ENCODE results near the gene WIPF1. TPM values are rescaled to one million over a fixed set of nuclear protein-coding genes. Genes with fewer than 3 reads are reported as not detected.

Gene WIPF1
- polyA plus RNA-seq, 4 donors: 26.7 to 30.8 (median 28.4) TPM

DNA sequence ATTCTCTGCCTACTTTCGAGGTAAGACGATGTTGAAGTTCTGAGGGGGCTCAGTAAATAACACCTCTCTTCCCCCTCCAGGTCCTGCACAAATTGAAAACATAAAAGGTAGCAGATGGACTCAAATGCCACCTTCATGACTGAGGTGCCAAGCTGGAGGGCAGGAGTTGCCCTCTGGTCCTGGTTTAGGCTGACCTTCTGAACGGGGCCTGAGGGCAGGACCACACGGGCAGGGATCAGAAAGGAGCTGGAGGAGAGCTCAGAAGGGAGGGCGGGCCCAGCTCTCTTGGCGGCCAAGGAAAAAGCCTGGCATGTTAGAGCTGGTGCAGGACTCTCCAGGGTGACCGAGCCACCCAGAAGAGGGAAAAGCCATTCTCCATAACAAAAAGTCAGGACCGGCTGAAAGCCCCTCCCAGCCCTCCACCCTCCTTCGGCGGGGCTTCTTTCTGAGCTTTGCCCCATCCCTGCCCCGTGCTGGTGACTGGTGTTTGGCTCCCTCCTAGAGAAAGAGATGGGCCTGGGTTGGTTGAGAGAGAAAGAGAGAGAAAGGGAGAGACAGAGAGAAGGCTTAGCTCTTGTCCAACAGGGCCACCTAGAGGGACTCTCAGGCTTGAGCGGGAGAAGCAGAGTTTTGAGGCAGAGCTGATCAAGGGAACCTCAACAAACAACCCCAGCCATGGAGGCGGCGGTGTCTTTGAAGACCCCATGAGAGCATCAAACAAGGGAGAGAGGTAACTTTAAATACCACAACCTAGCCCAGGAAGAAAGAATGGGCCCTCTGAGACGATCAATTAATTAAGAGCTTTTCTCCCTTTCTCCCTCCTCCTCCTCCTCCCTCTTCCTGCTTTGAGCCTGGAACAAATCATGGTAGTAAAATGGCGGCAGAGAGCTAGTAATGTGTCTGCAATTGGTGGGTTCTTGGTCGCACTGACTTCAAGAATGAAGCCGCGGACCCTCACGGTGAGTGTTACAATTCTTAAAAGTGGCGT, 50.8 kb downstream of the WIPF1 start:
- DNase-seq (ENCODE audit: low read depth in 4 of 4, low spot score in 3 of 4): no peak

GRCh38 chr2:174545240-174545639, 52.4 kb downstream of the WIPF1 start:
- DNase-seq (ENCODE audit: low read depth in 4 of 4, low spot score in 3 of 4): no peak

DNA sequence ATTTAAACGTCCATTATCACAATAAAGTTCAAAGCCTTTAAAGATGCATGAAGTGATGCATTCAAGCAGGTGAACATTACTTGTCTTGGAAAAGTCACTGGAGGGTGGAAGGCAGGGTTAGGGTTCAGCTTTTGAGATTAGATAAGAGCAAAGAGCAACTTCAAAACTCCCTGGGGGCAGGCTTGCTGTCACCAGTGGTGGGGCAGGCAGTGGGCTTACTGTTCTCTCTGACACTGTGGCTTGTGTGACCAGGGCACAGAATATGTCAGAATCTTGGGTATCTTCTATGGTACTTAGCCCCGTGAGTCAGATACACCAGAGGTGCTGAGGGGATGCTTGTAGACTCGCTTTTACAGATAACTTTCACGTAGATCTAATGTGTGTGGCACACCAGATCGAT, 52.8 kb downstream of the WIPF1 start:
- DNase-seq (ENCODE audit: low read depth in 4 of 4, low spot score in 3 of 4): no peak

DNA sequence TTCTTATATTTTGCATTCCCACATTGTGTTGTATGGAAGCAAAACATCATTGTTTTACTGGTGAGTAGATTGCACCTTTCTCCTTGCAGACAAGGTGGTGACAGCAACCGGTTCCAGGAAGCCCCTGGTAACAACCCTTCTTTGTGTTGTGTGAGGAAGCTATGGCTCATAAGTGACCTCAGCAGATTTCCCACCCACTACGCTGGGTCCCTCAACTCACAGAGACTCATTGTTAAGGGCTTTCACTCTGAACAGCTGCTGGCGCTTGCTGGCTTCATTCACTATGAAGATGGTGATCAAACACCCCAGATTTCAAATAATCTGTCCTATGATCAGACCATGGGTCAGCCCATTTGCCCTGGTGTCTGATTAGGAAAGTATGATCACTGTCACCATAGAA, 53.4 kb downstream of the WIPF1 start:
- no peak for DNase-seq (ENCODE audit: low read depth in 4 of 4, low spot score in 3 of 4)

GRCh38 chr2:174540893-174541292, 56.7 kb downstream of the WIPF1 start:
- DNase-seq (ENCODE audit: low read depth in 4 of 4, low spot score in 3 of 4): no peak

DNA sequence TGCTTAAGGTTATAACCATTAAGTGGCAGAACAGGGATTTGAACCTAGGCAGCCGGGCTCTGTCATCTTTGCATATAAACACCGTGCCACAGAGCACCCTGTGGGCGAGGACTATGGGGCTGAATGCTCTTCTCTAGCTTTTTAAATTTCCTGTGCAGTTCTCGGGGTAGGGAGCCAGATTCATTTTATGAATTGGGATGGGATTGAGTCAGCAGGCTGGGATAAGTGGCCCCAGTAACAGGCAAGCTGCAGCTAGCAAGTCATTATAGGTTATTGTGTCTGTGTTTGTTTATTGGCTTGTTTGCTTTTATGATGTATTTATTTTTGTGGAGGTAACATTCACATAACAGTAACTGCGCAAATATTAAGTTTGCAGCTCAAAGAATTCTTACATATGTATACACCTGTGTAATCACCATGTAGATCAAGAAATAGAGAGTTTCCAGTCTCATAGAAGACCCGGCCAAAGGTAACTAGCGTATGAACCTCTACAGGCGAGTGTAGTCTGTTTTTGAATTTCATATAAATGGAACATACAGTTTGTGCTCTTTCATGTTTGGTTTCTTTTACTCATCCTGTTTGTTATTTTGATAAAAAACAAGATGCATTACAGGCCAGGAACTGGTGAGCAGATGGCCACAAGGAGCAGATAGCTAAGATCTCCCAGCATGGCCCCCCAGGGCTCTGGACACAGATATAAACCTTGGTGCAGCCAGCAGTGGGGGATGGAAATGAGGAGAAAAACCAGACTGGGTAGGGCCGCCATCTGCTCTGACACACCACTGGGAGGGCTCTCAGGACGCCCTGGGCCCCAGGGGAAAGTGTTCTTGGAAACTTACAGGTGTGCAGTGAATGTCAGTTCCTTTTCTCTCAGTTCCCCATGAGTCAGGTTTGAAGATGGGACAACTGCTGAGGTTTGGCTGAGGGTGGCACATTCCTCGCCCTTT, 61.6 kb downstream of the WIPF1 start:
- no peak for DNase-seq (ENCODE audit: low read depth in 4 of 4, low spot score in 3 of 4)

DNA sequence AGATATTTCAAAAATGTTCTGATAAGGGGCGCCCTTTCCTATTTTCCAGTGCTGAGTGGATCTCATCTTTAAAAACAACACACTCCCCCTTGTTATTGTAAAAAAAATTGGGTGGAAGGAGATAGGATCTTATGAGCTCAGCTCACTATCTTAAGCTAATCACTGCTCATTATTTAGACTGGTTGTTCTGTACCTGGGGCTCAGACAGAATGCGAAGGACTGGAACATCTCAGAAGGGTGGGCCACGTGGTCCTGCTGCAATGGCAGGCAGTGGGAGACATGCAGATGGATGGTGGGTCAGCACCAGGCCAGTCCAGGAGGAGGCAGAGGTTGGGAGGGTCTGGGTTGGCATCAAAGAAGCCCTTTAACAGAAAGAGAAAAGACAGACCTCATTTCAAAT, 62.5 kb downstream of the WIPF1 start:
- DNase-seq (ENCODE audit: low read depth in 4 of 4, low spot score in 3 of 4): no peak

GRCh38 chr2:174529916-174530315, 67.7 kb downstream of the WIPF1 start:
- no peak for DNase-seq (ENCODE audit: low read depth in 4 of 4, low spot score in 3 of 4)

- no peak for DNase-seq (ENCODE audit: low read depth in 4 of 4, low spot score in 3 of 4)
Observed at GRCh38 chr2:174527959-174528358, 69.6 kb downstream of the WIPF1 start.

DNA sequence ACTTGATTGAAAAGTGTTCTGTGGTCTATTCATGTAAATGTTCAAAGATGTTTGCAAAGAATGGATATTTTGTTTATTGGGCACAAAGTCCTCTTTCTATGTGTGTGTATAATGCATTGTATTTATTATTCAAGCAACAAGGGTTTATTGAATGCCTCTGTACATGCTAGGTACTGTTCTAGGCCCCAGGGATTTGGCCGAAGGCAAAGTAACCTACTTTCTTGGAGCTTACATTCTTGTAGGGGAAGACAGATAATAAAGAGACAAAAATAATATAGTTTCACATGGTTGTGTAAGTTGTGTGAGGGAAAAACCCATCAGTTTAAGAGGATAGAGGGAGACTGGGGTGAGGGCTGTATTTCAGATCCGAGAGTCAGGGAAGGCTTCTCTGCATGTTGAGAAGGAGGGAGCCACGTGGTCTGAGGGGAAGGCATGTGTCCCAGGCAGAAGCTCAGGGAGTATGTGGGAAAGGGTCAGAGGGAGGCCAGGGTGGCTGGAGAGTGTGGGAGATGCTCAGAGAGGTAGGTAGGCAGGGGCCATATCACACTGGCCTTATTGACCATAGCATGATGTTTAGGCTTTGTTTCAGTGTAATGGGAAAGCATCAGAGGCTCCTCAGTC, 70.4 kb downstream of the WIPF1 start:
- DNase-seq (ENCODE audit: low read depth in 4 of 4, low spot score in 3 of 4): no peak

- DNase-seq (ENCODE audit: low read depth in 4 of 4, low spot score in 3 of 4): no peak
Observed at GRCh38 chr2:174524527-174524926, 73.1 kb downstream of the WIPF1 start.

DNA sequence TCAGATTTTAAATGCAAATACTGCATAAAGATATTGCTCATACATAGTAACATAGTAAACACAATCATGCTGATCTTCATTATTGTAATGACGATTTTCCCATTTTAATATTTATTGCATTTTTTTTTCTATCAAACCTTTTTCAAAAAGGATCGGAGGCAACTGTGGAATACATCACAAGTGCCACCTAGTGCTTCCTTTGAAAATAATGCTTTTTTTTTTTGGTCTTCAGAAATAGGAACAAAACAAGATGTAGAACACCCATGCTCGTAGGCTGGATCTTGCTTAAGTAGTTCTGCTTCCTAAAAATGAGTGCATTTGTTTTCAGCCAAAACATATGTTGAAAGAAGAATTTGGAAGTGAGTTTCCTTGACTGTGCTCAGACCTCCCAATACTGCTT, 75.1 kb downstream of the WIPF1 start:
- no peak for DNase-seq (ENCODE audit: low read depth in 4 of 4, low spot score in 3 of 4)

DNA sequence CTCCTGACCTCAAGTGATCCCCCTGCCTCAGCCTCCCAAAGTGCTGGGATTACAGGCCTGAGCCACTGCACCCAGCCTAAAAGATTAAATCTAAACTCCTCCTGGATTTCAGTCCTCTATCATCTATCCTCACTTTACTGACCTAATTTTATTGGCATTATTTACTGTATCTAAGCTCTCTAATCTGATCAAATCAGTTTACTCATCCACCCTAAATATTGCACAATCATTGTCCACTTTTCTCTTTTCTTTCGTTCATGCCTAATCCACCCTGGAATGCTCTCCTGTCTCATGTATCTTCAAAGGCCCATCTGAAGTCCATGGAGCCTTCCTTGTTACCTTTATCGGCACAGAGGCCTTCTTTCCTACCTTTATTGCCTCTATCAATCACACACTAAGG, 79.2 kb downstream of the WIPF1 start:
- no peak for DNase-seq (ENCODE audit: low read depth in 4 of 4, low spot score in 3 of 4)

DNA sequence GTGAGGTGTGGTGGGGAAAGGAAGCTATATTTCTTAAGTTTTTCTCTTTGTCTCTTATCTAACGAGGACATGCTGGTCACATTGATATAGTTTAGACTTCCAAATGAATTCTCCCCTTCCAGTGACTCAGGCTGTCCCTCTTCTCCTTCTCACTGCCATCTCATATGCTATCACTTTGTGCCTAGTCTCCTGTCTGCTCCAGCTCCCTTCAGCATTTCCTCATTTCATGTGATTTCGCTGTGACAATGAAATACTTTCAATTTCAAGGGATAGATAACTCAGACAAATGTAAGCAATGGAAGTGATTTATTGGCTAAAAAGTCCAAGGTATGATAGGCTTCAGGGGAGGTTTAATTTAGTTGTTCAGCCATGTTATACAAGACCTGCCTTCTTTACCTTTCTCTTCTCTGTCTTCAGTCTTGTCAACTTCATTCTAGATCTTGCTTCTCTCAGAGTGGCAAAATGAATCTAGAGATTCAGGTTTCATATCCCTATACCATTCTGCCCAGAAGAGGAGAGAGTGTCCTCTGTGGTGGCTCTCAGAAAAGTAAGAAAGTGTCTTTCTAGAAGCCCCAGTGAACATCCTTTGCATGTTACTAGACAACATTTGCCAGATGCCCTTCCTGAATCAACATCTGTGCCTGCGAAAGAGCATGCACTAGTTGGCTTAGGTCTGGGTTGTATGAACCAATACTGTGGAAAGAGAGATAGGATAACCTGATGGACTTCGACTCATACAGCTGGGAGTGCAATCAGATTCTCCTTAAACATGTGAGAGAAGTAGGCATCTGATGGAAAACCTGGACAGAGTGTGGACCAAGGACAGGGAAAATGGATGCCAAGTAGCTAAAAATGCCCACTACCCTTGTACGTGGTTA, 80.9 kb downstream of the WIPF1 start:
- no peak for DNase-seq (ENCODE audit: low read depth in 4 of 4, low spot score in 3 of 4)

DNA sequence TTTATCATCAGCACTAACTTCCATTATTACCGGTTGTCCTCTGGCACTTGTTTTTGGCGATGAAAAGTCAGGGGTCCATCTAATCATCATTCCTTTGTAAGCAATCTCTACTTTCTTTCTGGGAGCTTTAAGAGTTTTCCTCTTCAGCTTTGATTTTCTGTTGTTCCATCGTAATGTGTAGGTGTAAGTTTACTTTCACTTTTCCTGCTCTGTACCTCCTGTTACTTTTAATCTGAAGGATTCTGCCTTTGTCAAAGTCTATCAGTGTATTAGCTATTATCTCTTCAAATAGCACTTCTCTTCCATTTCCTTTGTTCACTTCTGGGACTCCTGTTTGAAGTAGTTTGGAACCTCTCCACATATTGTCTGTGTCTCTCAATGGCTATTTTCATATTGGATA, 85.3 kb downstream of the WIPF1 start:
- no peak for DNase-seq (ENCODE audit: low read depth in 4 of 4, low spot score in 3 of 4)

DNA sequence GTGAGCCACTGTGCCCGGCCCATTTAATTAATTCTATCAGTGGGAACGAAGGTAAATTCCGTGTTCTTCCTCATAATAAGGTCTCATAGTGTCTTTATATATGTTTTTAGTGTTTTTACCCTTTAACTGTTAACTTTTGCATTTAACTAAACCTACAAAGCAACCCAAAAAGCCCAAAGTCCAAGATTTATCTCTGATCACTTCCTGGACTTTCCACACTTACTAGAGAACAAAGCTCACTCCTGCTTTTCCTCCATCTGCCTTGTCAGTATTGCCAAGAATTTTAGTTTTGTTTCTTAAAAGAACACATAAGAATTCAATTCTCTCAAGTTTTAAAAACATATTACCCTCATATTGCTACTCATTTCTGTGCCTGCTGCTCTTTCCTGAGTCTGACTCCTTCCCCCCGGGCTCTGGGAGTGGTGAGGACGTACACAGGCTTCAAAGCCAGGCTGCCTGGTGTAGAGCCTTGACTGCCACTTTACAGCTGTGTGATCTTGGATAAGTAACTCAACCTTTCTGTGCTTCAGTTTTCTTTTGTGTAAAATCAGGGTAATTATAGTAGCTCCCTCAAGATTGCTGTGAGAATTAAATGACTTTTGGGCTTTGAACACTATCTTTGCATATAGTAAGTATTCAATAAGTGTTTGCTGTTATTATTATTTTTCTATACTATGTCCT, 85.9 kb downstream of the WIPF1 start:
- DNase-seq (ENCODE audit: low read depth in 4 of 4, low spot score in 3 of 4): no peak

DNA sequence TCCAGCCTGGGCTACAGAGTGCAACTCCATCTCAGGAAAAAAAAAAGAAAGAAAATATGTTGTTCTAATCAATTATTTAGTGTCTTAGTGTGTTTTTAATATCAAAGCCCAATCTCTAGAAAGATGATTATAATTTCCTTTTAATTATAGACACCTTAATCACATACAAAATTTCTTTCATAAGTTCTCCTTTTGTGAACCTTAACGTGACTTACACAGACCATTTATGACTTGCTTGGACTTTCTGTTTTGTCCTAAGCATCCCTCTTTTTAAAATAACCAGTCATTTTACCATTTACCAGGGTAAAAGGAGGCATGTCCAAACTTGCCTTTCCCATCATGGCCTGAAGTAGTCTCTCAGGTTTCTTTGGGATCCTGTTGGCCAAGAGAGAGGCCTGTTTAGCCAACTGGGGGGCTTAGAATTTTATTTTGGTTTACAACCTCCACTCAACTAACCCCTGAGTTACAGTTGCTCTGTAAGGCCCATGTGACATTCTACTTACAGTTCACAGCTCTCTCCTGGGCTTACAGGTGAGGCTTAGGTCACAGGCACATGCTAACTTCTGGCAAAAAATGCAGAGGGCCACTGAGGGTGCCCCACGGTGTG, 86.9 kb downstream of the WIPF1 start:
- DNase-seq (ENCODE audit: low read depth in 4 of 4, low spot score in 3 of 4): no peak

All from right renal pelvis (tissue), 4 donors.